Measurements from ENCODE around the gene ARID5B.

Gene ARID5B

GRCh38 chr10:62022830-62023229 is 121.3 kb downstream of the ARID5B start:
- Histone ChIP-seq H3K9ac (no peak overlapping the region), H3K27ac (no peak overlapping the region), H3K27me3 (ENCODE audit: insufficient read depth, low read depth) (no peaks in the 10 kb centered on the region), H3K36me3 (ENCODE audit: insufficient read depth) (no peaks in the 10 kb centered on the region), H3K4me2 (no peak overlapping the region), H2AFZ (ENCODE audit: low read depth) (no peak overlapping the region), H3K4me3 (IDR thresholded peaks at IDR 0.05; ENCODE audit: insufficient read depth, low read depth, low read length) (no peak overlapping the region), H3K79me2 (ENCODE audit: insufficient read depth, low read depth) (no peaks in the 10 kb centered on the region), H4K20me1 (ENCODE audit: insufficient read depth) (no peaks in the 10 kb centered on the region), H3K4me1 (ENCODE audit: low read depth, poor library complexity, severe bottlenecking) (no peaks in the 10 kb centered on the region)
- TF ChIP-seq CTCF (conservative IDR thresholded peaks at IDR 0.05; ENCODE audit: low read depth, low read length): no peak

GRCh38 chr10:62023329-62023728 is 121.8 kb downstream of the ARID5B start:
- no peak for TF ChIP-seq CTCF (conservative IDR thresholded peaks at IDR 0.05; ENCODE audit: low read depth, low read length)
- no peaks in the 10 kb centered on the region for H3K36me3 ChIP-seq (ENCODE audit: insufficient read depth)
- no peak overlapping the region for H3K27ac ChIP-seq
- H3K4me3 ChIP-seq (IDR thresholded peaks at IDR 0.05; ENCODE audit: insufficient read depth, low read depth, low read length): no peak overlapping the region
- no peak overlapping the region for H2AFZ ChIP-seq (ENCODE audit: low read depth)
- H3K4me2 ChIP-seq: no peak overlapping the region
- no peaks in the 10 kb centered on the region for H3K27me3 ChIP-seq (ENCODE audit: insufficient read depth, low read depth)
- H4K20me1 ChIP-seq (ENCODE audit: insufficient read depth): no peaks in the 10 kb centered on the region
- H3K9ac ChIP-seq: no peak overlapping the region
- H3K79me2 ChIP-seq (ENCODE audit: insufficient read depth, low read depth): no peaks in the 10 kb centered on the region
- no peaks in the 10 kb centered on the region for H3K4me1 ChIP-seq (ENCODE audit: low read depth, poor library complexity, severe bottlenecking)

- H3K4me1 ChIP-seq (ENCODE audit: low read depth, poor library complexity, severe bottlenecking): no peaks in the 10 kb centered on the region
- H3K36me3 ChIP-seq (ENCODE audit: insufficient read depth): no peaks in the 10 kb centered on the region
These were observed 122.7 kb downstream of the ARID5B start for GRCh38 chr10:62024026-62024701.

GRCh38 chr10:62025134-62025794 is 123.8 kb downstream of the ARID5B start:
- H4K20me1 ChIP-seq (ENCODE audit: insufficient read depth): no peaks in the 10 kb centered on the region
- no peaks in the 10 kb centered on the region for H3K4me1 ChIP-seq (ENCODE audit: low read depth, poor library complexity, severe bottlenecking)
- H3K4me3 ChIP-seq (IDR thresholded peaks at IDR 0.05; ENCODE audit: insufficient read depth, low read depth, low read length): no peak overlapping the region
- no peak overlapping the region for H3K27ac ChIP-seq
- no peaks in the 10 kb centered on the region for H3K27me3 ChIP-seq (ENCODE audit: insufficient read depth, low read depth)
- no peak for TF ChIP-seq CTCF (conservative IDR thresholded peaks at IDR 0.05; ENCODE audit: low read depth, low read length)
- H2AFZ ChIP-seq (ENCODE audit: low read depth): no peak overlapping the region
- no peaks in the 10 kb centered on the region for H3K36me3 ChIP-seq (ENCODE audit: insufficient read depth)
- H3K79me2 ChIP-seq (ENCODE audit: insufficient read depth, low read depth): no peaks in the 10 kb centered on the region
- H3K9ac ChIP-seq: no peak overlapping the region
- H3K4me2 ChIP-seq: no peak overlapping the region

More at GRCh38 chr10:62024026-62024701, 122.7 kb downstream of the ARID5B start:
- no peaks in the 10 kb centered on the region for H3K79me2 ChIP-seq (ENCODE audit: insufficient read depth, low read depth)
- H3K4me2 ChIP-seq: no peak overlapping the region
- no peak overlapping the region for H3K4me3 ChIP-seq (IDR thresholded peaks at IDR 0.05; ENCODE audit: insufficient read depth, low read depth, low read length)
- H3K27me3 ChIP-seq (ENCODE audit: insufficient read depth, low read depth): no peaks in the 10 kb centered on the region
- no peaks in the 10 kb centered on the region for H4K20me1 ChIP-seq (ENCODE audit: insufficient read depth)
- no peak for TF ChIP-seq CTCF (conservative IDR thresholded peaks at IDR 0.05; ENCODE audit: low read depth, low read length)
- H2AFZ ChIP-seq (ENCODE audit: low read depth): no peak overlapping the region
- H3K9ac ChIP-seq: no peak overlapping the region
- no peak overlapping the region for H3K27ac ChIP-seq
